Measurements from ENCODE around the gene PRTG.
"Not testable (repeated sequence)": the region's sequence is repeated elsewhere in the genome, so short reads cannot be mapped to it uniquely, and the experiment has no call there.

The PRTG gene

DNA sequence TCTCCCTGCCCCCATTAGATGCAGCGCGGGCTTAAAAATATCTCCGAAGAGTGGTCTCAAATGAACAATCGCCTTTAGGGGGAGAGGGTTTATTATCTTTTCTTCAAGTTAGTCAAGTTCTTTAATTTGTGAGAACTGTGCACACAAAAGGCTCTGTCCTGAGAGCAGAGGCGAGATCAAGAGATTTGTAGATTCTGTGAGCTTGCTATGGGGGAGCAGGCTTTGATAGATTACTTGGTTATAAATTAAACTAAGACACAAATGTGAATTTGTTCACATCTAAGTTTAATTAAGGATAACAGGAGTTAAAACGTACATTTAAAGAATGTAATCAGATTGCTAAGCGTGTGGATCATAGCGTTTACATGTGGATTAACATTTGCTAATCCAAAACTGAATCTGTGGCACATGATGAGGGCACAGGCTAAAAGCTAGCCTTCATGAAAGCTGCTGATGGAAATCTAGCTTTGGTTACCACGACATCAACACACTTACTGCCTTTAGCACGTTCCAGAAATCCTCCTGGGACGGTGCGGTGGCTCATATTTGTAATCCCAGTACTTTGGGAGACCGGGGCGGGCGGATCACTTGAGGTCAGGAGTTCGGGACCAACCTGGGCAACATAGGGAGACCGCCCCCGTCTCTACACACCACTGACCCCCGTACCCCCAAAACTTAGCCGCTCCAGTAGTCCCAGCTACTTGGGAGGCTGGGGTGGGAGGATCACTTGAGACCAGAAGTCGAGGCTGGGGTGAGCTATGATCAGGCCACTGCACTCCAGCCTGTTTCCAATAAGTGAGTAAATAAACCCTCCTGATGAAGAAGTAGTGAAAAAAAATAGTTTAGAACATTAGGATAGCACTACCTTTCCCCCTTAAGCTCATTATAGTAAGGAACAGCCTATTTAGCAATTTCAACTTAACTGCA lies 1.0 kb upstream of the PRTG start:
- DNase-seq, result no peak

GRCh38 chr15:55742498-55742926 lies 440 bp downstream of the PRTG start:
- DNase-seq, result no peak

DNA sequence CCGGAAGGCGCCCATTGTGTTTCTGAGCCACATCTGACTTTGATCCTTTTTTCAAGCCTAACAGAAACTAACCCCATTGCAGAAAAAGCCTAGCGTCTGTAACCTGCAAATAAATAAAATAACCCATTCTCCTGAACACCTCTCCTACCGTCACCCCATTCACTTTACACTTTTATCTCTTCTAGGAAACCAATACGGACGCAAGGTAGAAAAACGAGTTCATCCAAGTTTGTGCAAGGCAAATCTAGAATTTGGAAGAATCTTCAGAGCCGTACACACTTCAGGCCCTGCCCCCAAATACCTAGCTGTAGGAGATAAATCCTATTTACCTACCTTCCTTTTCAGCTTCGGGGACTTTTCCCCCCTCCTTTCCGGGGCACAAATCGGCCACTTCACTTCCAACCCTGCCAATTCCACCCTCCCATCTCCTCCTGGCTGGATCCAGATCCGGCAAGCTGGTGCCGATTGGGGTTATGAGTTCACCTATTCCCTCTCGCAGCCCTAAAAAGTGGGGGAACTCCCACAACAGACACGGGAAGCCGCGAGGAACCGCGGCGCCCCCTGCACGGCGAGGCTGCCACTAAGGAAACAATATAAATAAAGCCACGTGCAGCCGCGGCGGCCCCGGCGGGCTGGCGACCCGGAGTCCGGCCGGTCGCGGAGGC lies 987 bp downstream of the PRTG start:
- no peak for DNase-seq

GRCh38 chr15:55740981-55741832 lies 1.7 kb downstream of the PRTG start:
- DNase-seq, result no peak

DNA sequence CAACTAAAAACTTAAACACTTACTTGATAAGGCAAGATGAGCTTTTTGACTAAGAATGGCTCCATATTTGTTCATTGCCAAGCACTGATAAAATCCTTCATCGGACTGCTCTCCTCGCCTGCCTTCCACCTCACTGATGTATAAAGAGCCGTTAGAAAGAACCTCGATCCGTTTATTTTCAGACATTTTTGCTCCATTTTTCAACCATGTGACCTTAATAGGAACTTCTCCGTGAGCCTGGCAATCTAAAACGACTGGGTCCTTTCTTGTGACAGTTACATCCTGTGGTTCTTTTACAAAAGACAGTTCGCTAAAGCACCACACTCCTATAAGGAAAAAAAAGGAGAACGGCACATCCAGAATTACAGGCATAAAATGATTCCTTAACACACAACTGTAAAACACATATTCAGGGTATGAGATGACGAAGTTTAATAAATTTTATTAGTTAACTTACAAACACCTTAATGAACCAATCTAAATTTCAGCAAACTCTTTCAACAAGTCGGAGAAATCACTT lies 2.5 kb downstream of the PRTG start:
- DNase-seq, result no peak

GRCh38 chr15:55739641-55740040 lies 3.3 kb downstream of the PRTG start:
- DNase-seq, result no peak

DNA sequence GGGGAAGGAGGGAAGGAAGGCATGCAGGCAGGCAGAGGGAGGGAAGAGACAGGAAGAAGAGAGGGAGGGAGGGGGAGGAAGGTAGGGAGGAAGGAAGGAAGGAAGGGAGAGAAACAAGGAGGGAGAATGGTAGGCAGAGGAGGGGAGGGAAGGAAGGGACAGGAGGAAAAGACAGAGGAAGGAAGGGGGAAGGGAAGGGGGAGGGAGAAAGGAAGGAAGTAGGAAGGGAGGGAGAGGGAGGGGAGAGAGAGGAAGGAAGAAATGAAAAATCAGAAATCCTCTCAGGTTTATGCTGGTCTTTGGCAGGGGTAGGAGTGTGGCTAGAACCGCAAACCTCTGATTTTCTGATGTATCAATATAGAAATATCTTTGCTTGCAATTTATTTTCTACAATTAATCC lies 4.2 kb downstream of the PRTG start:
- DNase-seq, result no peak

DNA sequence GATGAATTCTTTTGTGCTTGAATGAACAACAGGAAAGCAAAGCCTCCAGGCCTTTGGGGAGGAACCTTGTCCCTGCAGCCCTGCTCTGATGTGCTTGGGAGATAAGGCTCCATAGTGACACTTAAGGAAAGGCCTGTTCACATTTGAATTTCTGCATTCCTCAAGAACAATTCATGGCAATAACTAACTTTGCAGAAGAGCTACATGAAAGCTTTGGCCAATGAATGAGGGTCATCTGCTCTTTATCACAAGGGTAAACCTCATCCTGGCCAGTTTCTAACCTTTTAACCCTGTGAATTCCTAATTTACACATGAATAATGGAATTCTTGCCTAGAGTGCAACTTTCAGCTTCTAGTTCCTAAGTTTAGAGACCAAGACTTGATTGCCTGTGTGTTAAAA lies 5.6 kb downstream of the PRTG start:
- DNase-seq, result no peak

DNA sequence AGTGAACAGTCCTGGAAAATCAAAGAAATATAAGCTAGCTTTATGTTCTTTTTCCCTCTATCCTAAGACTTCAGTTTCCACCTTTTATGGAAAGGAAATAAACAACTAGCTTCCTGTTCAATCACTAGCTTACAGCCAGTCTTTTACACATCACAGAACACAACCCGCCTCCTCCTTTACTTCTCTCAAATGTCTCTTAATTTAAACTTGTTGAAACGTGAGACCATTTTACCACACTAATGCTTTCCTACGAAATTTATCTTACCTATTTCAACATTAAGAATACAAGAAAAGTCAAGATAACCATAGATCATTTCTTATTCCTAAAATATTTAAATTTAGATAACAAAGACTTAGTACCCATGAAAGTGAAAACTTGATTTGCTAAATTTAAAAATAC lies 6.2 kb downstream of the PRTG start:
- DNase-seq, result no peak

- no peak for DNase-seq
Measured at GRCh38 chr15:55734641-55735040, 8.3 kb downstream of the PRTG start.

- DNase-seq, result not testable (repeated sequence)
Measured at GRCh38 chr15:55733461-55733860, 9.5 kb downstream of the PRTG start.

DNA sequence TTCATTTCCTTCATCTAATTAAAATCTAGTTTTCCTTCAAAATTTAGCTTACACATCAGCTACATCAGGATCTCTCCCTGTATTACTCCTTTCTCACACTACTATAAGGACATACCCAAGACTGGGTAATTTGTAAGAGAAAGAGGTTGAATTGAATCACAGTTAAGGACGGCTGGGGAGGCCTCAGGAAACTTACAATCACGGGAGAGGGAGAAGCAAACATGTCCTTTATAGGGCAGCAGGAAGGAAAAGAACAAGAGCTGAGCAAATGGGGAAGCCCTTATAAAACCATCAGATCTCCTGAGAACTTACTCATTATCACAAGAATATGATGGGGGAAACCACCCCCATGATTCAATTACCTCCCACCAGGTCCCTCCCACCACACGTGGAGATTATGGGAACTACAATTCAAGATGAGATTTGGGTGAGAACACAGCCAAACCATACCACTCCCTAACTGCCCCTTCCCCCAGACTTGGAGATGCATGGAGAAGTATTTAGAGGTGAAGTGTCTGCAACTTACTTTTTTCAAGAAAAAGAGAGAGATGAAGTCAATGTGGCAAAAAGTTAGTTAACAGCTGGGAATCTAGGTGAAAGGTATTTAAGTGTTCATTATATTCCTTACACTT lies 21.3 kb downstream of the PRTG start:
- no peak for DNase-seq

DNA sequence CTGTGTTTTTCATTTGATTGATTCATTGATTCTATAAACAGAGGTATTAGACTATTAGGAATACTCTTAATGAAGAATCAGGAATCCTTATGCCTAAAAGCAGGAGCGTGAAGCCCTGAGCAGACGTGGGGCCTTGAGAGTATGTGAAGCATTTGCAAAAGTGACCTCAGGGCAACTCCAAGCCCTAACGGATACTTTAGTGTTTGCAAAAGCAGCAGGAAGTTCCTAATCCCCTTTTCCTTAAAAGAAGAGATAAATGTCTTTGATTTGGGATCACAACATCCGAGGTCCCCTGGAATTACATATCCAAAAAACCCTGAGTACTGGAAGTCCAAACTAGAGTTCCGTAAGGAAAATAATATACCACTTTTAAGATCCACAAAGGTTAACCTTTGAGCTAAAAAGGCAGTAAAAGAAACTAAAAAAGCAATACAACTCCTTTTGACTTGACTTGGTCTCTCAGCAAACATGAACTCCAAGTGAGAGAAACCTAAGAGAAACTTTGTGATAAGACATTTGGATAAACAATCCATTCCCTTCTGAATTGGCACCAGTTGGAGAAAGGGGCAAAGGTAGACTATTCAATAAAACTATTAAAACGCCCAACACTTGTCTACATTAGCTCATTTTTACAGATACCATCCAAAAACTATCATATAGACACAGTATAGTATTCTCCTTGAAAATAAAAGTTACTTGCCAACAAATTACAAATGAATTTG lies 27.4 kb downstream of the PRTG start:
- DNase-seq, result no peak

DNA sequence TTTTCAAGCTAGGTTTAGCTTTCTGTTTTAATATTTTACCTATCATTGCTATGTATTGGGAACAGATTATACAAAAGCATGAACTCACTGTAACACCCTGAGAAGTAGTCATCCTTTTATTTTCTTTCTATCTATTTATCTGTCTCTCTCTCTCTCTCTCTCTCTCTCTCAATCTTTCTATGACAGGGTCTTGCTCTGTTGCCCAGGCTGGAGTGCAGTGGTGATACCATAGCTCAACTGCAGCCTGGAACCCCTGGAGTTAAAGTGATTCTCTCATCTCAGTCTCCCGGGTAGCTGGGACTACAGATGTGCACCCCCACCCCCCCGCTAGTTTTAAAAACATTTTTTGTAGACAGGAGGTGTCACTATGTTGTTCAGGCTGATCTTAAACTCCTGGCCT lies 28.9 kb downstream of the PRTG start:
- no peak for DNase-seq

GRCh38 chr15:55712363-55712762 lies 30.6 kb downstream of the PRTG start:
- no peak for DNase-seq

- no peak for DNase-seq
Measured at GRCh38 chr15:55710286-55710685, 32.7 kb downstream of the PRTG start.

- no peak for DNase-seq
Measured at GRCh38 chr15:55709458-55709857, 33.5 kb downstream of the PRTG start.

DNA sequence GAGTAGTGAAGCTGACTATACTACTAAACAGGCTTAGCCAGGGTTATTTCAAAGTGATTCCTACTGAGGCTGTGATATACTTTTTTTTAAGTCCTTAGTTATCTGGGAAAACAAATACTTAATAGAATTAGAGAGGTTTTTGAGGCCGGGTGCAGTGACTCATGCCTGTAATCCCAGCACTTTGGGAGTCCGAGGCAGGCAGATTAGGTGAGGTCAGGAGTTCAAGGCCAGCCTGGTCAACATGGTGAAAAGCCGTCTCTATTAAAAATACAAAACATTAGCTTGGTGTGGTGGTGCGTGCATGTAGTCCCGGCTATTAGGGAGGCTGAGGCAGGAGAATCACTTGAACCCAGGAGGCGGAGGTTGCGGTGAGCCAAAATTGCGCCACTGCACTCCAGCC lies 34.2 kb downstream of the PRTG start:
- no peak for DNase-seq

DNA sequence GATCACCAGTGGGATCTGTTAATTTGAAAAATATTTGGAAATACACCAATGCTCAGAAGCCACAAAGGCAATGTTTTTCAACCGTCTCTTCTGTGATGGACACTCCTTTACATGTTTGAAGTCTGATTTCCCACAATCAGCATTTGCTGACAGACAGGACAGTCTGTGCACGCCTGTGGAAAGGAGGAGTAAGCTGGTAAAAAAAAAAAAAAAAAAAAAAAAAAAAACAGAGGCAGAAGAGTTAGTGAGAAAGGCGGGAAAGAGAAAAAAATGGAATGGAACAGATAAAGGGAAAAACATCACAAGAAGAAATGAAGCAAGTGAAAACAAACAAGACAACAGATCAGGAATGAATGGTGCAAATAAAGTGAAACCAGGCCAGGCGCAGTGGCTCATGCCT lies 35.0 kb downstream of the PRTG start:
- DNase-seq, result no peak

DNA sequence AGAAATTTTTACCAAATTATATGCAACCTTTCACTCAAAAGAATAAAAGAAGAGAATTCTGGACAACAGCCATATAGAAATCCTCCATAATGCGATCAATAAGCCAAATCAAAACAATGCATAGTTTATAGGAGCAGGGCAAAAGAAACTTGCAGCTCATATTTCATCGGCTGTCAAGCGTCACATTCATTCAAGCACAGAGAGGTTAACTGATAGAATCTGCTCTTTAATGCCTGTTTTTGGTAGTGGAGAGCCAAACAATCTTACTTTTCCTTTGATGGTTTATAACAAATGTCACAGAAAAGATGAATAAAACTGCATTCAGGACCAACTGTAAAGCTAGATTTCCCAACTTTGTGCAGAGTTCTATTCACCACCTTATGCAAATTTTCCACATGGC lies 35.4 kb downstream of the PRTG start:
- no peak for DNase-seq

DNA sequence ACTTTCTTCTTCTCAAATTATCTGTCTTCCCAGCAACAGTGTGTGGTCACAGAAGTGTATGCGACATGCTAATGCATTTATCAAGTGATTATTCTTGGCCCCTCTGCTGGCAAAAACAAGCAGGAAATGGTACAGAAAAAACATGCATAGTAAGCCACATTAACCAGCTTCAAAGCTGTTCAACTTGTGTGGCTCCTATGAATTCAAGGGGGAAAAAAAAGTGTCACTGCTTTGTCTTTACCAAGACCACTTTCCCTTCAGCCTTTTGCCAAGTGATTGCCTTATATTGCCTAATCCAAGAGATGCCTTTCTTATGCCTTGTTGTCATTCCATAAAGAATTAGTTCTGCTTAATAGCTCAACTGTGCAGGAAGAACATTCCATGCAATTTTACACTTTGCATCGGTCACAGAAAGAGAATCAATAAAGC lies 39.1 kb downstream of the PRTG start:
- no peak for DNase-seq

DNA sequence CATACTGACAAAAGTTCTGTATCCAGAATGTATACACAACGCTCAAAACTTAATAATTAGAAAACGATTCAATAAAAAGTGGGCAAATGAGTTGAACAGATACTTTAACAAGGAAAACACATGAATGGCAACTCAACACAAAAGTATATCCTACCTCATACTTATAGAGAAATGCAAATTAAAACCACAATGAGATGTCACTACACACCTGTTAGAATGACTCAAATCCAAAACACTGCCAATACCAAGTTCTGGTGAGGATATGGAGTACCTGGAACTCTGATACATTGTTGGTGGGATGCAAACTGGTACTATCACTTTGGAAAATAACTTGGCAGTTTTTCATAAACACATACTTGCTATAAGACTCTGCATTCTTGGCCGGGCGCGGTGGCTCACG lies 42.1 kb downstream of the PRTG start:
- DNase-seq, result no peak

Data from NCI-H774 (cell line).